Cerebellar cortex (tissue), 1 donor: ENCODE results near the gene SGO2.
"Not testable (repeated sequence)": the region's sequence is repeated elsewhere in the genome, so short reads cannot be mapped to it uniquely, and the experiment has no call there.

Source experiments
- DNase-seq: peaks from one replicate; pipeline ENCODE4 v3.0.0-alpha.2; 2015; ENCODE audit warnings: low spot score

SGO2 gene

GRCh38 chr2:200624026-200624425, 98.0 kb downstream of the SGO2 start:
- no peak for DNase-seq

GRCh38 chr2:200624658-200625057, 98.7 kb downstream of the SGO2 start:
- no peak for DNase-seq

- DNase-seq = no peak
Observed at GRCh38 chr2:200625282-200625681, 99.3 kb downstream of the SGO2 start.

GRCh38 chr2:200625958-200626363, 100.0 kb downstream of the SGO2 start:
- DNase-seq = no peak

GRCh38 chr2:200627110-200627770, 101.2 kb downstream of the SGO2 start:
- DNase-seq = no peak

GRCh38 chr2:200628461-200628860, 102.5 kb downstream of the SGO2 start:
- DNase-seq = not testable (repeated sequence)

- no peak for DNase-seq
Observed at GRCh38 chr2:200631287-200631686, 105.3 kb downstream of the SGO2 start.
